HEK293T (cell line): ENCODE measurements around the gene RALGAPB.

Experiments
- CTCF ChIA-PET: fragments of 350-600 bp; formaldehyde crosslinking; extraction: SDS; loops from one replicate; lab custom pipeline; 2021; ENCODE audit warnings: antibody characterized with exemption, inconsistent platforms; lab: Yijun Ruan, JAX
- POLR2A ChIA-PET: fragments of 350-600 bp; formaldehyde crosslinking; extraction: SDS; loops from one replicate; lab custom pipeline; 2020; ENCODE audit warnings: antibody characterized with exemption, inconsistent platforms; lab: Yijun Ruan, JAX
- DNase-seq: peaks from one replicate; pipeline ENCODE4 v3.0.0; 2012; ENCODE audit warnings: mixed read lengths; ENCODE audit errors: extremely low spot score
- ARNT ChIP-seq: fragments of 450-650 bp; IDR thresholded peaks from 2 replicates; pipeline ENCODE4 v1.6.1; 2017; ENCODE audit warnings: mild to moderate bottlenecking
- BHLHE40 ChIP-seq: fragments of 450-650 bp; IDR thresholded peaks from 2 replicates; pipeline ENCODE4 v1.6.1; 2016; ENCODE audit warnings: mild to moderate bottlenecking, moderate library complexity, borderline replicate concordance
- CTBP1 ChIP-seq: fragments of 450-650 bp; IDR thresholded peaks from 2 replicates; pipeline ENCODE4 v1.6.1; 2016; ENCODE audit warnings: borderline replicate concordance
- ELF4 ChIP-seq: fragments of 450-650 bp; IDR thresholded peaks from 2 replicates; pipeline ENCODE4 v1.6.1; 2017; ENCODE audit warnings: antibody characterized with exemption
- FOXA1 ChIP-seq: fragments of 450-650 bp; IDR thresholded peaks from 2 replicates; pipeline ENCODE4 v1.6.1; 2016; ENCODE audit warnings: mild to moderate bottlenecking
- FOXK2 ChIP-seq: fragments of 450-650 bp; IDR thresholded peaks from 2 replicates; pipeline ENCODE4 v1.6.1; 2016; ENCODE audit warnings: mild to moderate bottlenecking
- FOXM1 ChIP-seq: fragments of 450-650 bp; IDR thresholded peaks from 2 replicates; pipeline ENCODE4 v1.6.1; 2017; ENCODE audit warnings: mild to moderate bottlenecking, borderline replicate concordance
- HDGF ChIP-seq: fragments of 450-650 bp; IDR thresholded peaks from 2 replicates; pipeline ENCODE4 v1.6.1; 2017; ENCODE audit warnings: antibody characterized with exemption, borderline replicate concordance
- L3MBTL2 ChIP-seq: fragments of 450-650 bp; conservative IDR thresholded peaks from 2 replicates; pipeline ENCODE4 v1.6.1; 2016; ENCODE audit warnings: mild to moderate bottlenecking
- LEF1 ChIP-seq: fragments of 450-650 bp; IDR thresholded peaks from 2 replicates; pipeline ENCODE4 v1.6.1; 2017; ENCODE audit warnings: mild to moderate bottlenecking, borderline replicate concordance
- NFRKB ChIP-seq: fragments of 450-650 bp; IDR thresholded peaks from 2 replicates; pipeline ENCODE4 v1.6.1; 2016; ENCODE audit warnings: mild to moderate bottlenecking, moderate library complexity
- PKNOX1 ChIP-seq: fragments of 450-650 bp; IDR thresholded peaks from 2 replicates; pipeline ENCODE4 v1.6.1; 2016
- SP1 ChIP-seq: fragments of 450-650 bp; IDR thresholded peaks from 2 replicates; pipeline ENCODE4 v1.6.1; 2017
- SUZ12 ChIP-seq: fragments of 450-650 bp; IDR thresholded peaks from 2 replicates; pipeline ENCODE4 v1.6.1; 2016; ENCODE audit warnings: mild to moderate bottlenecking
- TARDBP ChIP-seq: fragments of 450-650 bp; IDR thresholded peaks from 2 replicates; pipeline ENCODE4 v1.6.1; 2016
- ZNF384 ChIP-seq: fragments of 450-650 bp; IDR thresholded peaks from 2 replicates; pipeline ENCODE4 v1.6.1; 2016

The RALGAPB gene

GRCh38 chr20:38555395-38555794 lies 82.8 kb downstream of the RALGAPB start:
- no peak for DNase-seq
- CTCF ChIA-PET = interaction anchor here (0.6 kb wide), 1 partner anchor 109 kb away, joined by 3 read pairs; no protein-coding TSS in a partner anchor
- TF ChIP-seq NFRKB = no peak
- no peak for TF ChIP-seq CTBP1
- no peak for TF ChIP-seq LEF1
- TF ChIP-seq PKNOX1 = no peak
- no peak for TF ChIP-seq L3MBTL2
- no peak for TF ChIP-seq ELF4
- no peak for TF ChIP-seq BHLHE40
- no peak for TF ChIP-seq ZNF384
- no peak for TF ChIP-seq SUZ12
- no peak for TF ChIP-seq HDGF
- no peak for TF ChIP-seq FOXK2
- POLR2A ChIA-PET = no interaction called here

GRCh38 chr20:38557174-38557573 lies 84.5 kb downstream of the RALGAPB start:
- TF ChIP-seq FOXK2 (no peak), TARDBP (no peak), CTBP1 (no peak), L3MBTL2 (no peak), ZNF384 (no peak), NFRKB (no peak), SUZ12 (no peak), FOXA1 (no peak), PKNOX1 (no peak), HDGF (no peak), BHLHE40 (no peak), ELF4 (no peak), FOXM1 (no peak)
- ChIA-PET CTCF (no interaction called here), POLR2A (no interaction called here)
- no peak for DNase-seq

GRCh38 chr20:38558596-38559360 lies 86.1 kb downstream of the RALGAPB start:
- TF ChIP-seq FOXM1 = no peak
- no peak for TF ChIP-seq SUZ12
- no peak for TF ChIP-seq FOXA1
- no peak for TF ChIP-seq ELF4
- CTCF ChIA-PET = no interaction called here
- no peak for DNase-seq
- POLR2A ChIA-PET = no interaction called here

- POLR2A ChIA-PET = interaction anchor here (0.7 kb wide), 1 partner anchor 124 kb away, joined by 3 read pairs; the partner anchor contains the start of gene SNHG17
- no peak for DNase-seq
- CTCF ChIA-PET = no interaction called here
- no peak for TF ChIP-seq FOXA1
- no peak for TF ChIP-seq BHLHE40
- TF ChIP-seq FOXM1 = no peak
- no peak for TF ChIP-seq ELF4
- TF ChIP-seq TARDBP = no peak
- TF ChIP-seq CTBP1 = no peak
- TF ChIP-seq LEF1 = no peak
- no peak for TF ChIP-seq SUZ12
- no peak for TF ChIP-seq NFRKB
- TF ChIP-seq L3MBTL2 = no peak
- no peak for TF ChIP-seq FOXK2
- TF ChIP-seq HDGF = no peak
- no peak for TF ChIP-seq PKNOX1
- TF ChIP-seq ARNT = no peak
These were observed 87.1 kb downstream of the RALGAPB start for GRCh38 chr20:38559764-38560163.

- TF ChIP-seq BHLHE40 = no peak
- no peak for TF ChIP-seq SUZ12
- no peak for TF ChIP-seq LEF1
- TF ChIP-seq SP1 = no peak
- no peak for TF ChIP-seq FOXA1
- no peak for TF ChIP-seq FOXK2
- no peak for TF ChIP-seq HDGF
- TF ChIP-seq FOXM1 = no peak
- TF ChIP-seq ARNT = no peak
- no peak for TF ChIP-seq ELF4
- no peak for TF ChIP-seq NFRKB
- TF ChIP-seq PKNOX1 = no peak
- no peak for TF ChIP-seq TARDBP
- TF ChIP-seq L3MBTL2 = no peak
- TF ChIP-seq CTBP1 = no peak
- TF ChIP-seq ZNF384 = no peak
- no peak for DNase-seq
- CTCF ChIA-PET = no interaction called here
- POLR2A ChIA-PET = no interaction called here
These were observed 91.3 kb downstream of the RALGAPB start for GRCh38 chr20:38563802-38564431.
